Activated CD8-positive, alpha-beta memory T cell treated with anti-CD3 and anti-CD28 coated beads, Interleukin-2, amount 50 U/mL, for 48 hours (primary cell): Measurements from ENCODE around the gene HMG20B.
"Not testable (repeated sequence)": the region's sequence is repeated elsewhere in the genome, so short reads cannot be mapped to it uniquely, and the experiment has no call there.

ENCODE experiments used
- DNase-seq: peaks from one replicate; pipeline ENCODE4 v3.0.0-alpha.2; 2020

Gene HMG20B

GRCh38 chr19:3556978-3557460 is 15.7 kb upstream of the HMG20B start:
- DNase-seq, result peak; percentile 83

DNA sequence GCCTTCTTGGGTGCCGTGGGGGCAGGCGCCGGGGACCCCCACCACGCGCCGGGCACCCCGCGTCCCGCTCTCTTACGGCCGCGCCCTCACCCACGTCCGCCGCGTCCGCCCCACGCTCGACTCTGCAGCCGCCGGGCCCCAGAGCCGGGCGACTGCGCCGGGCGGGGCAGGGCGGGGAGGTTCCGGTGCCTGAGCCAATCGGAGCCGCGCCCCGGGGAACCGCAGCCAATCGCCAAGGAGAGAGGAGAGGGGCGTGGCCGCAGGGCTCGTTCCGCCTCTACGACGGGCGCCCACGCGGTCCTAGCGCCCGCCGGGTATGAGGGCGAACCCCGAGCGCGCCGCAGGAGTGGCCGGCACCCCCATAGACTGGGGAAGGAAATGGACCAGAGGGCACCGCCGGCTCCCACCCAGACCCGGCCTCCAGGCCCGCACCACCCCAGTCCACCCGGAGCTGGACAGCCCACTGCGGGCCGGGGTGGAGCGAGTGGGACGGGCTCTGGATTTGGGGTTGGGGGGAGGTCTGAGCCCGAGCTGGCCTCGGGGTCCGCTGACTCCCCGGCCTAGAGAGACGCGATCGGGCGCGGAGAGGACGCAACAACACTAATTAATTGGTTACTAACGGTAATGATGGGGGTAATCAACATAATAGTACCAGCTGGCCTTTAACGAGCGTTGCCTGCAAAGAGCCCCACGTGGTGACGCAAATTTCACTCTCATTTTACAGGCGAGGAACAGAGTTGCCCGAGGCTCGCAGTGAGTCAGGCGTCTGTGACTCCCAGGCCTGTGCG is 15.1 kb upstream of the HMG20B start, which contains the start of gene MFSD12:
MFSD12 (minus strand) TSS at position 126 of the 788 bp plus-strand sequence. CDS start 183 bp downstream, outside the sequence.
- DNase-seq, result peak; percentile 97

GRCh38 chr19:3563709-3564524 is 8.8 kb upstream of the HMG20B start:
- no peak for DNase-seq

DNA sequence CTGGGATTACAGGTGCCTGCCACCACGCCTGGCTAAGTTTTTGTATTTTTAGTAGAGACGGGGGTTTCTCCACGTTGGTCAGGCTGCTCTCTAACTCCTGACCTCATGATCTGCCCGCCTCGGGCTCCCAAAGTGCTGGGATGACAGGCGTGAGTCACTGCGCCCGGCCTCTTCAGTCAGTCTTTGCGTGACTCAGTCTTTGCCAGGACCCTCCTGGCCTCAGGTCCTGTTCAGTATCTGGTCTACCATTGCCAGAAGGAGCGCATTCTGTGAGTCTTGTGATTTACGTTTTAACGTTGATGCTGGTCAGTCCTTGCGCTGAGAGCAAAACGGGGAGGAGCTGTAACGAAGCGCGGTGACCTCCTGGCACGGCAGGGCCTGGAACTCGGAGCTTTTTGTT is 7.6 kb upstream of the HMG20B start:
- no peak for DNase-seq

- DNase-seq, result not testable (repeated sequence)
Measured at GRCh38 chr19:3570042-3570441, 2.7 kb upstream of the HMG20B start.

DNA sequence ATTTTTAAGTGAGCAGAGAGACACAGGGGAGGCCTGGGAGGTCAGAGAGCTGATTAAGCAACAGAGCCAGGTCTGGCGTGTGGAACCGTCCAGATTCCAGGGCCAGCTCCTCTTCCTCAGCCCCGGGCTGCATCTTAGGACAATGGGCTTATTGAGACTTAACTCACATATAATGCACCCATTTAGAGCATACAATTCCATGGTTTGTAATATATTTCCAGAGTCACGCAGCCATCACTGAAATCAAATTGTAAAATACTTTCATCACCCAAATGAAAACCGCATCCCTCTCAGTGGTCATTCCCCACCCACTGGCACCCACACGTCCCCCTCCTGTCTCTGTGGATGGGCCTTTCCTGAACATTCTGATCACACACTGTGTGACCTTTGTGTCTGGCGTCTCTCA is 2.1 kb upstream of the HMG20B start:
- no peak for DNase-seq

- DNase-seq, result peak; percentile 98
Measured at GRCh38 chr19:3572132-3572854, 451 bp upstream of the HMG20B start.

GRCh38 chr19:3573162-3573857 is 566 bp downstream of the HMG20B start:
- DNase-seq, result peak; percentile 73

DNA sequence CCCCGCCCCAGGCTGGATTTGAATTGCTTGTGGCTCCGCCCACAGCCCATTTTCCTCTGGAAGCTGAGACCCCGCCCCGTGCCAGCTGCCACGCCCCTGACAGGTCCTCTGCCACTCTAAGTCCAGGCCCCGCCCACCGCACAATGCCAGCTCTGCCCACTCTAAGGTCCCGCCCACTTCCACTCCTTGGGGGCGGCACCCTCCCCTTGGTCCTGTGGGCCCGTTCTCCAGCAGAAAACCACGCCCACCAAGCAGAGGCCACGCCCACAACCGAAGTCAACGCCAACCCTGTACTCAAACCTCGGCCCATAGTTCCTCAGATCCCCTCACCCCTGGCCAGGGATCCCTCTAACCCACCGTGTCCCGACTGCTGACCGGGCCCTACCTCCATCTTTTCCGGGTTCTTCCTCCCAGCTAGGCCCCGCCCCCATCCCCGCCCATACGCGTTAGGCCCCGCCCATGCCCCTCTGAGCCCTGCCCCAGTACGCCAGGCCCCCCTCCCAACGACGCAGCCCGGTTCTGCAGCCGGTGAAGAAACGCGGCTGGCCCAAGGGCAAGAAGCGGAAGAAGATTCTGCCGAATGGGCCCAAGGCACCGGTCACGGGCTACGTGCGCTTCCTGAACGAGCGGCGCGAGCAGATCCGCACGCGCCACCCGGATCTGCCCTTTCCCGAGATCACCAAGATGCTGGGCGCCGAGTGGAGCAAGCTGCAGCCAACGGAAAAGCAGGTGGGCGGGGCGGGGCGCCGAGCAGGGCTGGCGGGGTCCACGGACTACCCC is 1.3 kb downstream of the HMG20B start:
- peak; percentile 98 for DNase-seq

DNA sequence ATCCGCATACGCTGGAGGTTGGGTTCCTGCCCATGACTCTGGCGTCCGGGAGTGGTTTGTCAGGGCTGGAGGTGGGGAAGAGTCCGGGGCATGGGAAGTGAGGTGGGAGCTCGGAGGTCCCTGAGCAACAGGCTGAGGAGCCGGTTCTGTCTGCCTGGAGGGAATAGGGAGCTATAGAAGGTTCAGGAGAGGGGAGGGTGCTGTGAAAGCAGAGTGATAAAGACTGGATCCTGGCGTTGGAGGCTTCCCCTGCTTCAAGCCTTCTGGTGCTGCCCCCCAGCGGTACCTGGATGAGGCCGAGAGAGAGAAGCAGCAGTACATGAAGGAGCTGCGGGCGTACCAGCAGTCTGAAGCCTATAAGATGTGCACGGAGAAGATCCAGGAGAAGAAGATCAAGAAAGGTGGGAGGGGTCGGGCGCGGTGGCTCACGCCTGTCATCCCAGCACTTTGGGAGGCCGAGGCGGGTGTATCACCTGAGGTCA is 2.6 kb downstream of the HMG20B start:
- no peak for DNase-seq

DNA sequence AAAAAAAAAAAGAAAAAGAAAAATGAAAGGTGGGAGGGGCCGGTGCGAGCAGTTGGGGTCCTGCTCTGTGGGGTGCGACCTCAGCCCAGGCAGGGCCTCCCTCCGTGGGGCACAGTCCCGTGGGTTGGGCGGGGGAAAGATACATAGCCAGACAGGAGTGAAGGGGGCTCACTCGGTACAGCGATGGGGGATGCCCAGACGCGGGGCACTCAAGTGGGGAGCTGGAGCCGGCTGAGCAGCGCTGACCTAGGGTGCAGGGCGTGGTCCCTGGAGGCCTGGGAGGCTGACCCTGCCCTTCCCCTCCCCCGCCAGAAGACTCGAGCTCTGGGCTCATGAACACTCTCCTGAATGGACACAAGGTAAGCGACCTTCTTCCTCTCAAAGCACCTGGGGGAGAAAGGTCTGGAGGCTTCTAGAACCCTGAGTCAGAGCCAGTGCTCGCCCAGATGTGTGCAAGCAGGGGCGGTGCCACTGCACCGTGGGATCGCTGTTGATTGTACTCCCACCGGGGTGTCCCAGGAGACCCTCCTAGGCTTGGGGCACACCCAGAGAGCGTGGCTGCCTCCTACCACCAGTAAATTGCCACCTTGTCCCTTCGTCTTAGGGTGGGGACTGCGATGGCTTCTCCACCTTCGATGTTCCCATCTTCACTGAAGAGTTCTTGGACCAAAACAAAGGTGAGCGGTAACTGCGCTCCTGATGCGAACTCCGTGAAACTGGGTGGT is 3.4 kb downstream of the HMG20B start:
- DNase-seq, result no peak

GRCh38 chr19:3576696-3577443 is 4.1 kb downstream of the HMG20B start:
- DNase-seq, result no peak

DNA sequence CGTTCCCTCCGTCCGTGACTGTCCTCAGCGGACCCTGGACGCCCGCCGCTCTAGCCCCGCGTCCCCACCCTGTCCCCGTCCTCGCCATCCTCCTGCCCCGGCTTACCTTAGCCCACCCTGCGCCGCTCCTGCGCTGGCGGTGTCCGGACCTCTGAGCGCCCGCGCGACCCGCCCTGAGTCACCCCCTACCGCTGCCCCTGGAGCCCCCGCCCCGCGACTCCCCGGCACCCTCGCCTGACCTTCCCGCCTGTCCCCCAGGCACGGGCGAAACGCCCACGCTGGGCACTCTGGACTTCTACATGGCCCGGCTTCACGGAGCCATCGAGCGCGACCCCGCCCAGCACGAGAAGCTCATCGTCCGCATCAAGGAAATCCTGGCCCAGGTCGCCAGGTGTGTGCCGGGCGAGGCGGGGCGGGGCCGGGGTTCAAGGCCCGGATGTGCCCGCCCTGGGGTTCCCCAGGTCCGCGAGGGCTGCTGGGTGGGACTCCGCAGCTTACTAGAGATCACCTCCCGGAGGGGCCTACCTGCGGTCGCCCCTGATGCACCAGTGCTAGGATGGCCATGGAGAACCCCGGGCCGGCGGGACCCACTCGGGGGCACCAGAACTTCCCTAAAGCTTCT is 5.1 kb downstream of the HMG20B start:
- DNase-seq, result no peak

GRCh38 chr19:3578390-3578789 is 5.6 kb downstream of the HMG20B start:
- no peak for DNase-seq

DNA sequence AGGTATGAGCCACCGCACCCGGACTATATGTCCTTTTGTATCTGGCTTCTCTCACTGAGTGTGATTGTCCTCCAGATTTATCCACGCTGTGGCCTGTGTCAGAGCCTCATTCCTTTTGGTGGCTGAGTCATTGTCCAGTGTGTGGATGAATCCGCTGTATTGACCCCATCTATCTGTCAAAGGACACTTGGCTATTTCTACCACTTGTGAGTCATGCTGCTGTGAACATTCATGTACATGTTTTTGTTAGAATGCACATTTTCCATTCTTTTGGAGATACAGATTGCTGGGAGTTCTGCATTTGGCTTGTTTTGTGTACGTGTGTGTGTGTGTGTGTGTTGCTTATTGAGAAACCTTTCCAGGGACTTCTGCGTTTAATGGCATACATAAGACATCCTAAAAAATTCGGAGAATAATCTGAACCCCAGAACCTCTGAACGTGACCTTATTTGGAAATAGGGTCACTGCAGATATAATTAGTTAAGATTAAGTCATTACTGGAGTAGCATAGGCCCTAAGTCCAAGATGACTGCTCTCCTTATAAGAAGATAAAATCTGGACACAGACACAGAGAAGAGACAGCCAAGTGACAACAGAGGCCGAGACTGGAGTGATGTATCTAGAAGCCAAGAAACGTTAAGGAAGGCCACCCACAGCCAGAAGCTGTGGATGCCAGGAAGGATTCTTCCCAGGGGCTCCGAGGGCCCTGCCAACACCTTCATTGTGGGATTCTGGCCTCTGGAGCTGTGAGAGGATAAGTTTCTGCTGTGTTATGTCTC is 7.6 kb downstream of the HMG20B start:
- no peak for DNase-seq

- not testable (repeated sequence) for DNase-seq
Measured at GRCh38 chr19:3581792-3582191, 9.0 kb downstream of the HMG20B start.

GRCh38 chr19:3584036-3584802 is 11.5 kb downstream of the HMG20B start:
- DNase-seq, result not testable (repeated sequence)
